Ramos (cell line): ENCODE results near the gene DLX4.

ENCODE experiments used
- in situ Hi-C: fragments of 300-500 bp; cut with MboI; formaldehyde crosslinking; loops from one replicate; pipeline ENCODE4 v1.14.3; 2022; ENCODE audit warnings: low sequenced_read_pairs; ENCODE audit not compliant: unreplicated experiment

Gene DLX4

DNA sequence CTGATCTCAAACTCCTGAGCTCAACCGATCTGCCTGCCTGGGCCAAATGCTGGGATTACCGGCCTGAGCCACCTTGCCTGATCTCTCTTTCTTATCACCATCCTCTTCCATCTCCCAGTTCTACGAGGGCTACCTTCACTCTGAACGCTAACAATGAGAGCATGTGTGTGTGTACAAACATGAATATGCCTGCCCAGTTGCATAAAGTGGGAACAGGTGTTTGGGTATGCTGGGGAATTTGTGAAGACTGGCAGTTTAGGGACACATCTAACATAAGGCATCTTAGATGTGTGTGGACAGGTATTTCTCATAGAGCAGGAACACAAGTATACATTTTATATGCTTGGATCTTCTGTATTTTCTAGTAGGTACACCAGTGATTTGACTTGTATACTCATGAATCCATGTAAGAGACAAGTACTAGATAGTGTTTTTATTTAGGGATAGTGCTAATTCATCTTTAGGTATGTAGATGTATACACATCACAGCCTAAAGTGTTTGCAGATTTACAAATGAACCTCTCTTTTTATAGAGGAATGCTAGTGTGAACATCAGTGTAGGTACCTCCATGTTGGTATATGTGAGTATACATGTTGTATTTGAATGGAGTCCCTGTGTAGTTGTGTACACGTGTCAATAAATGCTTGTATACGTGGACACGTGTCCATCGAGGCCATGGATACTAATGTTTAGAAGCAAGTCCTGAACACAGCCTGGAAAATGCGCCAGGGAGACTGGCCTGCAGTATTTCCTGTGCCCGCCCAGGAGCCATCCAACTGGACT, 1.2 kb upstream of the DLX4 start:
- in situ Hi-C loops: no loop called here

DNA sequence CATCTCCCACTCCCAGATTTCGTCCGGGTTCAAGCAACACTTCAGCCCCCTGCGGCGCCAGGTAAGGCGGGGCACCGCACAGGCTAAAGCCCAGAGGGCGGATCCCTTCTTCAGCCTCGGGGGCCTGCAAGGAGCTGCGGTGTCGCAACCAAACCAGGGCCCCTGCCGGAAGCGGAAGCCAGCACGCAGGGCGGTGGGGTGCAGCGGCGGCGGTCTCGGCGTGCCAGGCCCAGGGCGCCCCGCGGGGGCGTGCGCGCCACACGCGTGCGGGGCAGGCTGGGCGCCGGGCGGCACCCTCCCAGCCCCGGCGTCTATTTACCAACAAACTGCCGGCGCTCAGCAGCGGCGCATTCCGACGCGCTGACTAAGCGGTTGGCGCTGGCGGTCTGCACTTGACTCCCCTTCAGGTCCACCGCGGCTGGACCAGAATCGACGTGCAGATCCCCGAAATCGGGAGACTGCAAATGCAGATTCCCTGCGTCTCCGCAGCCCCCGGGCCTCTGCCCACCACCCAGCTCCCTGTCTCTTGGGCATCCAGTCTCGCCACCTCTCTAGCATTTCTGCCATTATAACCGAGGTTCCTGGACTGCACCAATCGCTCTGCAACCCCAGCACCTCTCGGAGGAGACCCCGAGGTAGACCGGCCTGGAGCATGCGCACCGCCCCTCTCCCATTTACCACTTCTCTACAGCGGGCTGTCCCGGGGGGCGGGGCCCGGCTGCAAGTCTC, 421 bp upstream of the DLX4 start:
- in situ Hi-C loops: no loop called here

DNA sequence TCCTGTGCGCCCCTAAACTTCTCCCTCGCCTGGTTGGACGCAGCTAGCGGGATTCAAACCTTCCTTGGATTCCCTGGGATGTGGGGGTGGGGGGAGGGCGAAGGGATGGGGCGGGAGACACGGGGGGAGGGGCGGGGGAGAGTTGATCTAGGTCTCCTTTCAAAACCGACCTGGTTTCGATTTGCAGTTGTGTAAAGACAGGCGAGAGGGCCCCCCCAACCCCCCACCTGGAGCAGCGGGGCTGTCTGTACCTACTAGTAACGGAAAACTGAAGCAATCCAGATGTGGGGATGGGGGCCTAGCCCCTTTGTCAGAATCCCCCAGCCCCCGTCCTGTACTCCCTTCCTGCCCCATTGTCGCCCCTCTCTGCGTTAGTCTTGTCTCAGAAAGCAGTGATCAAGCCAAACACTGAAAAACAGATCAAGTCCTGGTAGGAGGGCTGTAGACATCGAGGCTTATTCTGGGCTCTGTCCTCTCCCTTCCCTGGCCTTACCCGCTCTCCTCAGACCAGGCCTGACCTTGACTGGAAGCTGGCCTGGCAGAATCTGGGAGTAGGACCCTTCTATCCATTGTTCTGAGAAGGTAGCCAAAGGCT, 902 bp downstream of the DLX4 start:
- in situ Hi-C loops: no loop called here

DNA sequence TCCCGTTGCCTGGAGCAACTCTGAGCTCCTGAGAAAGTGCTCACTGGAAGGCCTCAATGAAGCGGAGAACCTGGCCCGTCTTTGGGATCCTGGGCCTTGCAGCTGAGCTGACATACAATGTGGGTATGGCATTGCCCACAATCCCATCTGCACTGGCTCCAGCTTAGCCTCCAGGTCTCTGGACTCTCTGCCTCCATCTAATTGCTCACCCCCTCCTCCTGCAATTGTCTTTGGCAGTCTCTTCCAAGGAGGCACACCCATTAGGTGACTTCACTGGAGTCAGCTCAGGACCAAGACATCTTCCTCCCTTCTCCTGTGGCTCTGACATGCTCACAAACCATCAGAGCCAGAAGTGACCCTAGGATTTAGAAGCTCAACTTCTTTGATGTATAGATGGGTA, 1.5 kb downstream of the DLX4 start:
- in situ Hi-C loops: no loop called here

DNA sequence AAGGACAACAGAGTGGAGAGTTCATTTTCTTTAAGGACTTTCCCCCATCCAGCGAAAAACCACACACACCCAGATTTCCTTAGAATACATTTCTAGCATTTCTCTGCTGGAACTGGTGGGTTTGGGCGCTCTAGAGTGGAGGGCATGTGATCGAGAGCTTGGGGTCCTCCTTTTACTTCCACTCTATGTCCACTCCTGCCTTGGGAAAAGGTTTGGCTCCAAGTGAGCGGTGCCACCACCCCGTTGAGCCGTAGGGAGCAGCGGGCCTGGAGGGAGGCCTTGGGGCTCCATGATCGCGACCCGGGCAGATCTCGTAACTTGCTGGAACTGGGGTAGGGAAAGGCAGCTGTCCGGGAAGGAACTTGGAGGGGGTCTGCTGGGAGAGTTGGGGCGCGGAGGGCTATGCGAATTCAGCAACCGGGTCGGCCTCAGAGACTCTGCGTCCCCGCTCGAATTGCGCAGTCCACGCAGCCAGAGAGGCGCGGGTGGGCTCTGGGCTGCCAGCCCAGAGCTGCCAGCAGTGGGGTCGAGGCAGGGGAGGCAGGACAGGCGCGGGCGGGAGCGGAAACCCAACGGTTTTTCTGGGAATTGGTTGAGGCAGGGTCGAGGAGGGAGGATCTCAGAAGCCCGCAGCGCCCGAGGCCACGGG, 2.3 kb downstream of the DLX4 start:
- in situ Hi-C loops: no loop called here

DNA sequence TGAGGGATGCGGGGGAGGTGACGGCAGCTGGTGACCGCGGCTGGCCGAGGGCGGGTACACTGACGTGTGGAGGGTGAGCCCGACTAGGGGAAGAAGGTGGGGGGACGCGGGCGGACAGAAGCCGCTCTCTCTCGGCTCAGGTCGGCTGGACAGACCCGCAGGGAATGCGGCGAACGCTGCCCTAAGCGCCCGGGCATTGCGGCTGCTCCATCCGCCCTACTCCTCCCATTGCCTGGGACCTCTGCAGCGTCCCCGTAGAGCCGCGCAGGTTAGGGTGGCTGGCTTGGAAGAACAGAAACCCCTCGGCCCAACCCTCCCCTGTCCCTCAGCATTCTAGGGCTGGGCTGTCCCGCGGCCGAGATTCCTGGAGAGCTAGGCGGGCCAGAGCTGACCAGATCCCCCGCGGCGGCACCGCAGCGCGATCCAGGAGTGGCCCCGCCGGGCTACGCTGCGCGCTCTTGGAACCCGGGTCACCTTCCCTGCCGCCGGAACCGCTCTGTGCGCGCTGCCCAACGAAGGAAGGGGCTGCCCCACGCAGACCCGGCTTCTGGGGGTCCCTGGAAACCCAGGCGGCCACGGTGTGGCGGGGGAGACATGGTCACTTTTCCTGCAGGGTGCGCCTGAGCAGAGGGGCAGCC, 3.0 kb downstream of the DLX4 start:
- in situ Hi-C loops: no loop called here

DNA sequence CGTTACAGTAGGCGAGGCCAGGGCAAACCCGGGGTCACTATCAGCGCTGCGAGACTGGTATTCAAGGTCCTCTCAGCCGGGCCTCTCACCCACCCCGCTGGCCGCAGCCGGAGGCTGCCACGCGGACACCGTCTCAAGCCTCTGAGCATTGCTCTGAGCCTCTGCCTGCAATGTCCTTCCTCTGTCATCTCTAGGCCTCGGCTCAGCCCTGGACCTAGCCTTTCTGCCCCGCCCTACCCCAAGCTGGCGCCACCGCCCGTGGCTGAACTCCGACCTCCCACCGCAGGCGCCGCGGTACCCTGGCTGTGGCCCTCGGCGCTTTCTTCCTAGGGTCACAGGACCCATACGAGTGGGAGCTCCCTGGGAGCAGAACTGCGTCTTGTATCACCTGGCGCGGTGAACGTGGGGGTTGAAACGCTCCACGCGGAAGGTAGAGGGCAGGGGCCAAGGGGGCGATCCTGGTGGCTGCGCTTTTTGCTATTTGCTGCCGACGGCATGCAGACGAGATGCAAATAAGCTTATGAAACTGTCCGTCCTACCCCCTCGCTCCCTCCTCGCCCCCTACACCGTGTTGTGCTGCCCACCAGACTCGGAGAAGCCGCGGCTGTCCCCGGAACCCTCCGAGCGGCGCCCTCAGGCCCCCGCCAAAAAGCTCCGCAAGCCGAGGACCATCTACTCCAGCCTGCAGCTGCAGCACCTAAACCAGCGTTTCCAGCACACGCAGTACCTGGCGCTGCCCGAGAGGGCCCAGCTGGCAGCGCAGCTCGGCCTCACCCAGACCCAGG, 3.7 kb downstream of the DLX4 start:
- in situ Hi-C loops: no loop called here

DNA sequence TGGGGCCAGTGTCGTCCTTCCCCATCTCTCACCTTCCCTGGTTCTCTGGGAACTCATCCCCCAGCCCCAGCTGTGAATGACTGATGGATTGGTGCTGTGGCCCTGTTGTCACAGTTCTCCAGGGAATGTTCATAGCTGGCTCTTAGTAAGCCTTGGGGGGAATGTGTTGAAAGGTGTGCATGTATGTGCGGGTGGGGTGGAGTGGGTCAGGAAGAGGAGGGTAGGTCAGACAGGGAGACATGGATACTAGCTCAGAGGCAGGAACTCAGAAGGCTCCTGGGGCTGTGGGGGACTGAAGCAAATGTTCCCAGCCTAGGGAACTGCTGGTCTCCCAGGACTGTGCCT, 4.3 kb downstream of the DLX4 start:
- in situ Hi-C loops: no loop called here

DNA sequence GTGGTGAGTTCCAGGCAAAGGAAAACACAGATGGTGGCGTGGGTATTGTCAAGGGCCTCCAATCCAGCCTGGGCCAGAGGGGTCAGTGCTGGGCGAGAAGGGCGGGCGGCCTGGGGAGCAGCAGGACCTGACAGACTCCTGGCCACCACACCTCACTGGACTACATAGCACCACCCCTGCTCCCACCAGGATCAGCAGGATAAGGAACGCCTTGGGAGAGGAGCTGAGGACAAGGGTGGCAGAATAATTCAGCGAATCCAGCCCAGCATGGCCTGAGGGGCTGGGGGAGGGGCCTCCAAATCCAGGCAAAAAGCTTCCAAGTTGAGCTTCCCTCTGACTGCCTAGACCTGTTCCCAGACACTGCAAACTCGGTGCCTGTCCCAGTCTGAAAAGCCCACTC, 6.5 kb downstream of the DLX4 start:
- in situ Hi-C loops: no loop called here

DNA sequence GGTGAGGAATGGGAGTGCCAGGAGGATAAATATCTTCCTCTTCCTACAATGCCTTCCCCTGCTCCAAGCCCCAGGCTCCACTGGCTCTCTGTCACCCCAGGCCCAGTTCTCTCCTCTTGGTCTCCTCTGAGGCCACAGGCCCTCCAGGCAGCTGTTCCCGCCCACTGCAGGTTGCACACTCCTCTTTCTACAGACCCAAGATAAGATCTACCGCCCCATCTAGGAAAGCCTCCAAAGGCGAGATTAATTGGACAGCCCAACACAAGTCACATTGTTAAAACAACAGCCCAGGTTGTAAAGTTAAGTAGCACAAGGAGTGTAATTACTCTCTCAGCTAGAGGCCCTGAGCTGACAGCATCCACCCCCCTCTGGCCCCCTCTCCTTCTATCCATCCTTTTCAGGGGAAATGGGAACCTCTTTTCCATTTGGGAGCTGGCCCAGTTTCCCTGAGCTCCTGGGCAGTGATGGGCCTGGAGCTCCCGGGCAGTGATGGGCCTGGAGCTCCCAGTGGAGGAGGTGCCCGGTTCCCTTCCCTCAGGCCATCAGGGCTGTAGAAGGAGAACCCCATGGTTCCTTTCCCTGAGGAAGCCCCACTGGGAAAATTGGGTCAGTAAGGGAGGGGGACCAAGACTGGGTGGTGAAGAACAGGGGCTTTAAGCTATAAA, 7.3 kb downstream of the DLX4 start:
- in situ Hi-C loops: no loop called here

DNA sequence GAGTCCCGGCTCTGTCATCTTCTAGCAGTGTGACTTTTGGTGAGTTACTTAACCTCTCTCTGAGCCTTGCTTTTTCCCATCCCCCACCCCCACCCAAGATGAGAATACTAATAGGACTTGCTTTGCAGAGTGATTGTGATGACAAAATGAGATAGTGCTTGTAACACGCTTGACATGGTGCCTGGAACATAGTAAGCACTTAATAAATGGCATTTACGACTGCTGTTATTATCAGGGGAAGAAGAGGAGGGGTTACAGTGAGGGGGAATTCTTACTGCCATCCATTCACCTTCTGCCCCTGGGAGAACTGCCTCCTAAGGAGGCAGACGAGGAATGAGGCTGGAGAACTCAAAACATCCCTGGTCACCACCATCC, 7.8 kb downstream of the DLX4 start:
- in situ Hi-C loops: no loop called here

DNA sequence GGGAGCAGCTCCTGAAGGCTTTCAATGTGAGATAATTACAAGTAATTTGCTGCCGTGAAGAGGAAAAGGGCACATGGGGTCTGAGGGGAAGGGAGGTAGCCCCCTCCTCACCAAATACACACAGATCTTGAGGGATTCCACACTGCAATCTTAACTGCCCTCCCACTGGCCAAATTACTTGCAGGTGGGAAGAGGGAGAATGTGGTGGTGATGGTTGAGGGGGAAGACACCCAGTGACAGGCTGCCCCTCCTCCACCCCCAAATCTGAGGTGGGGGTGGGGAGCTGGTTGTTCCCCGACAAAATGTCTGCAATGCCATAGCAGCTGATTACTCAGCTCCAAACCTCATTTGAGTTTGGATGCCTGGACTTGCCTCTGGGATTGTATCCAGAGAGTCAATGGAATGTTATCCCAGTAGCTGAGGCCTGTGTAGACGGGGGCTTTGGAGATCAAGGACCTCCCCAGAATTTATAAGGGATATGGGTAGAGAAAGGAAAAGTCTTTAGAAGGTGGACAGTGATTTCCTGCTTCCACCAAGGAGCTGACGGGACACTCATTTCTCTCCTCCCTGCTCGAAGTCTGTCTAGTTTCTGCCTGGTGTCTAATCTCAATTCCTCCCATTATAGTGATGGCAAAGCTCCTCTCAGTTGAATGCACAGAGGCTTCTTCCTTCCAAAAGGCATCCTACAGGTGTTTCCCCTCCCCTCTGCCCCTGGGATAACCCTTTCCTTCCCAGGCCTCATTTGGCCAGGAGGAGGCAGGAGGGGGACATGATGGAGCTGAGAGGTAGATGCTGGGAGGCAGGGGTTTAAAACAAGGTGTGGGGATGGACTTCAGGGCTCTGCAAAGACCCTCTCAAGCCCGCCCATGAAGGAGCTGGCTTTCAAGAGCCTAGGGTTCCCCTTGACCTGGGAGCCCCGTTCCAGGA, 8.7 kb downstream of the DLX4 start:
- in situ Hi-C loops: no loop called here

DNA sequence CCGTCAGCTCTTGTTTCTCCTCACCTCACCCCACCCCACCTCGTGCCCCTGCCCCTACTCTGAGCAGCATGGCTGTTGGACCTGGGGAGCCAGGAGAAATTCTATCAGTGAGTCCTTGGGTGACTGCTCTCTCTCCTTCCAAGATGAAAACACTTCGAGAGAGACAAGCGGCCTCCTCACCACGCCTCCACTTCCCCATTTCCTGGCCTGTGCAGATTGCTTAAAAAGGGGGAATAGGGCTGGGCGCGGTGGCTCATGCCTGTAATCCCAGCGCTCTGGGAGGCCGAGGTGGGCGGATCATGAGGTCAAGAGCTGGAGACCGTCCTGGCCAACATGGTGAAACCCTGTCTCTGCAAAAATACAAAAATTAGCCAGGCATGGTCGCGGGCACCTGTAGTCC, 9.5 kb downstream of the DLX4 start:
- in situ Hi-C loops: no loop called here

DNA sequence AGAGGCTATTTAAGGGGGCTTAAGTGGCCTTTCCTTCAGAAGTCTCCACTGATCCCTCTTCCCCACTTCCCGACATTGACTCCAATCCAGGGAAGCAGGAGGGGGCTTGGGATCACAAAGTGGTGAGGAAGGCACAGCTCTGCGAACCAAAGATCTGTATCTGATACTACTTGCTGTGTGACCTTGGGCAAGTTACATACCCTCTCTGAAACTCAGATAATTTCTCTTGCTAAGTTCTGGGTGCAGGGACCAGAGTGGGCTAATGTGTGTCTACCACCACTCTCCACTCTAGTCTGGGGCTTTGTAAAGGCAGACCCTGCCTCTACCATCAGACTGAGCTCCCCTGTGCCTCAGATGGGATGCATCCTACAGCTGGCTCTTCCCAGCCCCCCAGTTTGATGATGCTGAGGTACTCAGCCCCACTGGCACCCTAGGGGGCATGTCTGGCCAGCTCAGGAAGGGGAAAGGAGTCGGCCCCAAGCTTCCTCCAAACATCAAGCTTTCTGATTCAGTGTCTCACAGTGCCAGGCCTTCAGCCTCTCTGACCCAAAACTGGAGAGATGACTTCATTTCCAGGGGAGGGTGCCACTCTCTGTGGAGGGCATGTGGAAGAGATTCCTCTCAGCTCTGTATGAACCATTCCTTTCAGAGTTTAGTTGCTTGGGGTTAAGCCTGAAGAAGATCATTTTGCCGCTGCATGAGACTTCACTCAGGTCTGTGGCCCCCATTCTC, 10.9 kb downstream of the DLX4 start:
- in situ Hi-C loops: no loop called here

DNA sequence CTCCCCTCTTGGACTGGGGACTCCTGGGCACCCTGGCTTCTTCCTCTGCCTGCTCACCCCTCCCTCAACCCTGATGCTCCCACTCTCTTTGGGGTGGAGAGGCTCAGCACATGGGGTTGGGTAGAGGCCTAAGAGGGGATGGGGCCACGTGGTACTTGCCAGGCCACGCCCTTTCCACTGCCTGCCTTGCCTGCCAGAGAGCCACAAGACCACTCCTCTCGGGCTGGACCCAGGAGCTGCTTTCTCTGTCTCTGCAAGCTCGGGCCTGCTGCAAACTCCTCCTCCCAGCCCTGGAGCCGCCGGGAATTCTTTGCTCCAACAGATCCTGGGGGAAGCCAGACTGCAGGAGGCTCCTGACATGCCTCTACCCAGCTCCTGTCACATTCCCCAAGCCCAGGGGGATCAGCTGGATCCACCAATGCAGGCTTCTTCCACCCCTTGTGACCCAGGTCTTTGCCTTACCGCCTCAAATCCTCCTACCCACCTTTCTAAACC, 11.8 kb downstream of the DLX4 start:
- in situ Hi-C loops: no loop called here

DNA sequence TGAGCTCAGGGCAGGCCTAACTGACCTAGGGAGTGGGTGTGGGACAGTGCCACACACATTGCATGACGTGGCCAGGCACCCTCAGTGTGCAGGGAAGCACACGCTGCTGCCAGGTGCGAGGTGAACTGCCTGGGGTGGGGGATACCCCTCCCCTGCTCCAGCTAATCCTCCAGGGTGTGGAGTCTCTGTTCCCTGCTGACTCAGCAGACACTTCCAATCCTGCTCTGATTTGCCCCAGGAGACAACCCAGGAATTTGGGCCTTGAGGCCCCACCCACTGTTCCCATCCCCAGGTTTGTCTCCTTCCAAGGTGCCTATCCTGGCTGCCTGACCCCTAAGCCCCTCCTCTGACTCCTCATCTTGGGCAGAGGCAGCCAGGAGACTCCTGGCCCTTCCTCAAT, 15.3 kb downstream of the DLX4 start:
- in situ Hi-C loops: no loop called here

DNA sequence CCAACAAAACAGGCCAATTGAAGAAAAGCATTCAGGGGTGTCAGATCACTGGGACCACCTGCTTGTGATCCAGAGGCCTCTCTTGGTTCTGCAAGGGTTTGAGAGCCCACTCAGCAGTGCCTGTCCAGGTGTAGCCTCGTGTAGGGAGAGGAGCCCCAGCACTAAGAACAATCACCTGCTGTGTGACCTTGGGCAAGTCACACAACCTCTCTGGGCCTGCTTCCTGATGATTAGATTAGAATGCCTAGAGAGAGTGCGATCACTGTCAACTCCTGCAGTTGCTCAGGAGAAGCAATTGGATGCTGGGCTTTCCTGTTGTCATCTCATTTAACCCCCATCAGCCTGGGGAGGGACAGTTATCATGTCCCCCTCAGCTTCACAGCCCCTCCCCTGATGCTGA, 15.8 kb downstream of the DLX4 start:
- in situ Hi-C loops: no loop called here
